Measurements from ENCODE around the gene ITCH.
A peak's percentile ranks its signal among the peaks of the same experiment; 100 is the strongest.
"Not testable (repeated sequence)": the region's sequence is repeated elsewhere in the genome, so short reads cannot be mapped to it uniquely, and the experiment has no call there.

The ITCH gene

DNA sequence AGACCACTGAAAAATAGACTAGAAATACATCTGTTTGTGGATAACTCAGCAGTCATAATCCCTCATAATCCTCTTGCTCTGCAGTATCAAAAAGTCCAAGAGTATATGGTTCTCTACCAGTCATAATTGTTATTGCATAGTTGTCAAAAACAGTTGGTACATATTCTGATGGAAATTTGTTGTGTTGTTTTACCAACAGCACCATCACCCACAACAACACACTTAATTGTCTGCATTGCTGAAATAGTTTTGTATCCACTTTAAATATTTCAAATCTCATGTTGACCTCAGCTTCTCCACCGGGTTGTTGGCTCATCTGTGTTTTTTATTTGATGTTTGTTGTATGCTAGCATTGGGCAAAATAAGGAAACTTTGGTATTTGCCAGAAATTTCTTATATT is 39.4 kb downstream of the ITCH start:
- ChIA-PET POLR2A (ENCODE audit: low non-redundant PET) (no interaction called here), CTCF (interaction anchor here (3.3 kb wide), 1 partner anchor 89 kb away, joined by 33 read pairs; no protein-coding TSS in a partner anchor)
- H3K27ac ChIP-seq = no peak overlapping the region
- TF ChIP-seq, protein P1, sequence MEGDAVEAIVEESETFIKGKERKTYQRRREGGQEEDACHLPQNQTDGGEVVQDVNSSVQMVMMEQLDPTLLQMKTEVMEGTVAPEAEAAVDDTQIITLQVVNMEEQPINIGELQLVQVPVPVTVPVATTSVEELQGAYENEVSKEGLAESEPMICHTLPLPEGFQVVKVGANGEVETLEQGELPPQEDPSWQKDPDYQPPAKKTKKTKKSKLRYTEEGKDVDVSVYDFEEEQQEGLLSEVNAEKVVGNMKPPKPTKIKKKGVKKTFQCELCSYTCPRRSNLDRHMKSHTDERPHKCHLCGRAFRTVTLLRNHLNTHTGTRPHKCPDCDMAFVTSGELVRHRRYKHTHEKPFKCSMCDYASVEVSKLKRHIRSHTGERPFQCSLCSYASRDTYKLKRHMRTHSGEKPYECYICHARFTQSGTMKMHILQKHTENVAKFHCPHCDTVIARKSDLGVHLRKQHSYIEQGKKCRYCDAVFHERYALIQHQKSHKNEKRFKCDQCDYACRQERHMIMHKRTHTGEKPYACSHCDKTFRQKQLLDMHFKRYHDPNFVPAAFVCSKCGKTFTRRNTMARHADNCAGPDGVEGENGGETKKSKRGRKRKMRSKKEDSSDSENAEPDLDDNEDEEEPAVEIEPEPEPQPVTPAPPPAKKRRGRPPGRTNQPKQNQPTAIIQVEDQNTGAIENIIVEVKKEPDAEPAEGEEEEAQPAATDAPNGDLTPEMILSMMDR (conservative IDR thresholded peaks at IDR 0.05; ENCODE audit: low read depth) = no peak
- no peak for DNase-seq (ENCODE audit: low spot score)

DNA sequence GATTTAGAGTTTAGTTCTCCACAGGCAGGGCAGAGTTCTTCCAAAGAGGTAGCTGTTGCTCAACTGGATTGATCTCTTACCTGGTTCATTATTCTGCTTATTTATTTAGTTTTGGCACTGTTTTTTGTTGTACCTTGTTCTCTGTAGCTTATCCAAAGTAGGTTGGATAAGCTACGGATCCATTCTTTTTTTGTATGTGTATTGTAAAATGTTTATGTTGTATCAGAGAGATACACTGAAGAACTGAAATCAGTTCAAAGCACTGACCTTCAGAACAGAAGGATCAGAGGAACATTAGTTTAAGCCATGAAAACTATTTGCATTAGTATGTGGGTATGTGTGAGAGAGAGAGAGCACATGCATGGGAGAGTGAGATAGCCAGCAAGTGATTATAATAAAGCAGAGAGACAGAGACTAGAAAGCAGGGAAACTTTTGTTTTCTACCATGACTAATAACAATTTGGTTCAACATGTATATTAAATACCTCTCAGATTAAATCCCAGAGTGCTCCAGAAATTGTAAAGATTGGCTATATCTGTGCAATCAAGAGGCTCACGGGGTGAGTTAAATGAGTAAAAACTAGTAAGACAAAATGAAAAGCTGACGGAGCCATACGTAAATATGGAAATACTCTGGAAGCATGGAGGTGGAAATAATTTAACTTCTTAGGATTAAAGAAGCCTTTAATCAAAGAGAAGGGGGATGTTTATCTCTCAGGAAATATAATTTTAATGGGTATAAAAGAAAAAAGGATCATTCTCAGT is 40.2 kb downstream of the ITCH start:
- POLR2A ChIA-PET (ENCODE audit: low non-redundant PET) = no interaction called here

DNA sequence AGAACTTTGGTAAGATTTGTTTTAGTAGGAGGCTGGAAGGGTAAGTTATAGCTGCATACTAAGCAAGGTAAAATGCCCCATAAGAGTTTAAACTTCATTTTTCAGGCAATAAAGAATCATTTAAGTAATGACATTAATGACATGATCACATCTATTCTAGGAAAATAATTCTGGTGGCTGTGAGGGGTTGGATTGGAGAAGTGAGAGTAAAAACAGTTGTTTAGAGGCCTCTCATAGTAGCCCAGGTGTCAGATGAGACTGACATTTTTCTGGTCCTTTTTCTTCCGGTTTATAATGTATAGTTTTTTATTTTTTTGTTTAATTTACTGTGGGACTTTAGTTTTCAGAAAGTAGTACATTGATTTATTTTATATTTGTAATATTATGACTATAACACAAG is 40.8 kb downstream of the ITCH start:
- no peak for DNase-seq (ENCODE audit: low spot score)
- TF ChIP-seq, protein P1 (conservative IDR thresholded peaks at IDR 0.05; ENCODE audit: low read depth) = no peak
- H3K27ac ChIP-seq = no peak overlapping the region
- POLR2A ChIA-PET (ENCODE audit: low non-redundant PET) = no interaction called here
- CTCF ChIA-PET = interaction anchor here (0.7 to 7.4 kb wide), 2 partner anchors 92 to 791 kb away, joined by 5 to 58 read pairs; no protein-coding TSS in a partner anchor

More for the DNA sequence above, 40.2 kb downstream of the ITCH start:
- CTCF ChIA-PET = interaction anchor here (3.3 to 7.4 kb wide), 2 partner anchors 90 to 91 kb away, joined by 33 to 58 read pairs; no protein-coding TSS in a partner anchor
- H3K27ac ChIP-seq = no peak overlapping the region
- TF ChIP-seq, protein P1 (conservative IDR thresholded peaks at IDR 0.05; ENCODE audit: low read depth) = no peak
- DNase-seq (ENCODE audit: low spot score) = no peak

DNA sequence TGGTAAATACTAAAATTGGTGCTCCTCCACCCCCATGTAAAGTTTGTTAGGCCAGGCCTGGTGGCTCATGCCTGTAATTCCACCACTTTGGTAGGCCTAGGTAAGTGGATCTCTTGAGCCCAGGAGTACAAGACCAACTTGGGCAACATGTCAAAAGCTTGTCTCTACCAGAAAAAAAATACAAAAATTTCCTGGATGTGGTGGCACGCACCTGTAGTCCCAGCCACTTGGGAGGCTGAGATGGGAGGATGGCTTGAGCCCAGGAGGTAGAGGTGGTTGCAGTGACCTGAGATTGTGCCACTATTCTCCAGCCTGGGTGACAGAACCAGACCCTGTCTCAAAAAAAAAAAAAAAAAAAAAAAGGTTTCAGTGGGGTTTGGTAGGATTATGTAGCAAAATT is 41.7 kb downstream of the ITCH start:
- DNase-seq (ENCODE audit: low spot score) = no peak
- TF ChIP-seq, protein P1 (conservative IDR thresholded peaks at IDR 0.05; ENCODE audit: low read depth) = no peak
- ChIA-PET CTCF (interaction anchor here (0.7 to 7.4 kb wide), 2 partner anchors 93 to 790 kb away, joined by 5 to 58 read pairs; no protein-coding TSS in a partner anchor), POLR2A (ENCODE audit: low non-redundant PET) (interaction anchor here (0.7 kb wide), 1 partner anchor 734 kb away, joined by 3 read pairs; no protein-coding TSS in a partner anchor)
- 0 out of 2 replicates have a peak overlapping the region, but pooled peaks have one; percentile 1 for H3K27ac ChIP-seq

DNA sequence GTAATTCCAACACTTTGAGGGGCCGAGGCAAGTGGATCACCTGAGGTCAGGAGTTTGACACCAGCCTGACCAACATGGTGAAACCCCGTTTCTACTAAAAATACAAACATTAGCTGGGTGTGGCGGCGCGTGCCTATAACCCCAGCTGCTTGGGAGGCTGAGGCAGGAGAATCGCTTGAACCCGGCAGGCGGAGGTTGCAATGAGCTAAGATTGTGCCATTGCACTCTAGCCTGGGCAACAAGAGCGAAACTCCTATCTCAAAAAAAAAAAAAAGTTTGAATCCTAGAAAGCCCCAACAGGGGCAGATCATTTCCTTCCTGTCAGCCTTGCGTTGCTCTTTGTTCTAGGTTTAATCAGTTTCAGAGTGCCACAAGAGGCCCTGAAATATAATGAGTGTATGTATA is 42.2 kb downstream of the ITCH start:
- POLR2A ChIA-PET (ENCODE audit: low non-redundant PET) = interaction anchor here (0.7 kb wide), 1 partner anchor 734 kb away, joined by 3 read pairs; no protein-coding TSS in a partner anchor

DNA sequence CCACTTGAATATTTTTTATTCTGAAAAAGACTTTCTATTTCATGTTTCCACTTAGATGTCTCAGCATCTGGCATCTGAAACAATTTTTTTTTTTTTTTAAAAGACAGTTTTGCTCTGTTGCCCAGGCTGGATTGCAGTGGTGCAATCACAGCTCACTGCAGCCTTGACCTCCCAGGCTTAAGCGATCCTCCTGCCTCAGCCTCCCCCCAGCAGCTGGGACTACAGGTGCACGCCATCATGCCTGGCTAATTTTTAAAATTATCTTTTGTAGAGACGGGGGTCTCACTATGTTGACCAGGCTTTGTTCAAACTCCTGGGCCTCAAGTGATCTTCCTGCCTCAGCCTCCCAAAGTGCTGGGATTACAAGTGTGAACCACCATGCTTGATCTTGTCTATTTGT is 42.9 kb downstream of the ITCH start:
- DNase-seq (ENCODE audit: low spot score); H3K27ac ChIP-seq: not testable (repeated sequence)
- ChIA-PET POLR2A (ENCODE audit: low non-redundant PET) (interaction anchor here (0.7 kb wide), 1 partner anchor 16 kb away, joined by 8 read pairs; no protein-coding TSS in a partner anchor), CTCF (interaction anchor here (0.7 to 7.4 kb wide), 4 partner anchors 14 to 94 kb away, joined by 3 to 58 read pairs (median 3); no protein-coding TSS in a partner anchor)

More for the DNA sequence above, 42.2 kb downstream of the ITCH start:
- DNase-seq (ENCODE audit: low spot score) = not testable (repeated sequence)
- CTCF ChIA-PET = interaction anchor here (0.7 to 7.4 kb wide), 3 partner anchors 13 to 93 kb away, joined by 3 to 58 read pairs (median 3); no protein-coding TSS in a partner anchor
- 0 out of 2 replicates have a peak overlapping the region, but pooled peaks have one; percentile 1 for H3K27ac ChIP-seq

DNA sequence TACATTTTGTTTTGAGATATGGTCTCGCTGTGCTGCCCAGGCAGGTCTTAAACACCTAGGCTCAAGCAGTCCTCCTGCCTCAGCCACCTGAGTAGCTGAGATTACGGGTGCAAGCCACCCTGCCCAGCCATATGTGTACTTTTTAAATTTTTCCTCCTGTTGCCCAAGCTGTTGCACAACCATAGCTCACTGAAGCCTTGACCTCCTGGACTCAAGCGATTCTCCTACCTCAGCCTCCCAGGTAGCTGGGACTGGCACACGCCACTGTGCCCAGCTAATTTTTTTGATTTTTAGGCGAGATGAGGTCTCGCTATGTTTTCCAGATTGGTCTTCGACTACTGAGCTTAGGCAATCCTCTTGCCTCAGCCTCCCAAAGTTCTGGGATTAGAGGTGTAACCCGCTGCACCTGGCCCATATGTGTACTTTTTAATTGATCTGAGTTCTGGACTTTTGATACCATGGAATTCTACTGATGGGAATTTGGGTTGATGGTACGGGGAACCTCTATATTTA is 44.9 kb downstream of the ITCH start:
- POLR2A ChIA-PET (ENCODE audit: low non-redundant PET) = no interaction called here
- CTCF ChIA-PET = interaction anchor here (0.7 to 7.4 kb wide), 2 partner anchors 72 to 96 kb away, joined by 7 to 58 read pairs; no protein-coding TSS in a partner anchor
- no peak overlapping the region for H3K27ac ChIP-seq
- no peak for DNase-seq (ENCODE audit: low spot score)
- TF ChIP-seq, protein P1 (conservative IDR thresholded peaks at IDR 0.05; ENCODE audit: low read depth) = no peak

All from RWPE1 (cell line).